Measurements from ENCODE around the gene FIGN.

DNA sequence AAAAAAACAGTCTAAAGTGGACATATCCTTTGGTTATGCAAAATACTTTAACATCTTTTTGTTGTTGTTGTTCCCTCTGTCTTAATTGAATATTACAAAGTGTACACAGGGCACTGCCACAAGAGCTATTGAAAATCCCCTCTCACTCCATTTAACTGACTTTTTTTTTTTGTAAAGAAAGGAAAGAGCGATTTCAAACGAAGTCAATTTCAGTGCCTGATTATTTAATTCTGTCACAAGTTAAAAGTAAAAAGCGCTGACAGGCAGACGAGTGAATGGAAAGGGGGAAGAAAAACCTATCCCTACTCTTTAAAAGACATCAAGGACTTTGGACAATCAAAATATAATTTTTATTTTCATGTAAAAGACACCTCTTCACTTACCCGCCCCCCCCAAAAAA, 1.9 kb downstream of the FIGN start:
- TF ChIP-seq, protein P1, sequence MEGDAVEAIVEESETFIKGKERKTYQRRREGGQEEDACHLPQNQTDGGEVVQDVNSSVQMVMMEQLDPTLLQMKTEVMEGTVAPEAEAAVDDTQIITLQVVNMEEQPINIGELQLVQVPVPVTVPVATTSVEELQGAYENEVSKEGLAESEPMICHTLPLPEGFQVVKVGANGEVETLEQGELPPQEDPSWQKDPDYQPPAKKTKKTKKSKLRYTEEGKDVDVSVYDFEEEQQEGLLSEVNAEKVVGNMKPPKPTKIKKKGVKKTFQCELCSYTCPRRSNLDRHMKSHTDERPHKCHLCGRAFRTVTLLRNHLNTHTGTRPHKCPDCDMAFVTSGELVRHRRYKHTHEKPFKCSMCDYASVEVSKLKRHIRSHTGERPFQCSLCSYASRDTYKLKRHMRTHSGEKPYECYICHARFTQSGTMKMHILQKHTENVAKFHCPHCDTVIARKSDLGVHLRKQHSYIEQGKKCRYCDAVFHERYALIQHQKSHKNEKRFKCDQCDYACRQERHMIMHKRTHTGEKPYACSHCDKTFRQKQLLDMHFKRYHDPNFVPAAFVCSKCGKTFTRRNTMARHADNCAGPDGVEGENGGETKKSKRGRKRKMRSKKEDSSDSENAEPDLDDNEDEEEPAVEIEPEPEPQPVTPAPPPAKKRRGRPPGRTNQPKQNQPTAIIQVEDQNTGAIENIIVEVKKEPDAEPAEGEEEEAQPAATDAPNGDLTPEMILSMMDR (IDR thresholded peaks at IDR 0.05) = no peak
- TF ChIP-seq POLR2A (IDR thresholded peaks at IDR 0.05) = no peak
